ENCODE results near the gene GIGYF2.

DNA sequence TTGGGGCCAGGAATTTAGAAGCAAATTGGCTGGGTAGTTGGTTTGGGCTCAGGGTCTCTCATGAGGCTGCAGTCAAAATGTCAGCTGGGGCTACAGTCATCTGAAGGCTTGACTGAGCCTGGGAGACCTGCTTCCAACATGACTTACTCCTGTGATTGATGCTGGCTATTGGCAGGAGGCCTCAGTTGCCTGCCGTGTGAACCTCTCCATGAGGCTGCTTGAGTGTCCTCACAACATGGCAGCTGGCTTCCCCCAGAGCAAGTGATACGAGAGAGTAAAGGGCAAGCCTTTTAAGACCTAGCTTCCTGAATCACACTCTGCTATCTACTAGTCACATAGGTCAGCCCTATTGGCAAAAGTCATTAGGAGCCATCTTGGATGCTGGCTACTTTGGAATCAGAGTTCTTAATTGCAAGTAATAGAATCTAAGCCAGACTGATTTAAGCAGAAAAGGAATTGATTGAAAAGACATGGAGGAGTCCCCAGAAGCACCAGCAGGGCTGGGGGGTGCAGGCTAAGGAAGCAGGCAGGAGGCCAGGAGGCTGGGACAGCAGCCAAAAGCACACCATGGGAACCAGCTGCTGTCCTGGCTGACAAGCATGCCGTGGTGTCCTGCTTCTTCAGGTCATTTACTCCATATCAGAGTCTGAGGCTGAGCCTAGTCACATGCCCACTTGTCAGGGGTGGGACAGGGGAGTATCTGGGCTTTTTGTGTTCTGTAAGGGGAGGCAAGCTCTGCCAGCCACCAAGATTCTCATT is 7.8 kb upstream of the GIGYF2 start:
- peak; percentile 72 for TF ChIP-seq NFIC (IDR thresholded peaks at IDR 0.05)
- TF ChIP-seq ZBTB7A (IDR thresholded peaks at IDR 0.05; ENCODE audit: low read depth), result no peak
- no peak for TF ChIP-seq MAX (IDR thresholded peaks at IDR 0.05)
- TF ChIP-seq, protein P1, sequence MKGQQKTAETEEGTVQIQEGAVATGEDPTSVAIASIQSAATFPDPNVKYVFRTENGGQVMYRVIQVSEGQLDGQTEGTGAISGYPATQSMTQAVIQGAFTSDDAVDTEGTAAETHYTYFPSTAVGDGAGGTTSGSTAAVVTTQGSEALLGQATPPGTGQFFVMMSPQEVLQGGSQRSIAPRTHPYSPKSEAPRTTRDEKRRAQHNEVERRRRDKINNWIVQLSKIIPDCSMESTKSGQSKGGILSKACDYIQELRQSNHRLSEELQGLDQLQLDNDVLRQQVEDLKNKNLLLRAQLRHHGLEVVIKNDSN (IDR thresholded peaks at IDR 0.05), result peak; percentile 33; the same call in 1 of the 2 replicates
- no peak for TF ChIP-seq EP300 (IDR thresholded peaks at IDR 0.05; ENCODE audit: borderline replicate concordance)
- TF ChIP-seq FOXM1 (IDR thresholded peaks at IDR 0.05; ENCODE audit: borderline replicate concordance, low read depth), result no peak
- TF ChIP-seq EGR1 (IDR thresholded peaks at IDR 0.05), result no peak
- no peak for TF ChIP-seq TEAD4 (IDR thresholded peaks at IDR 0.05)
- TF ChIP-seq TAF1 (IDR thresholded peaks at IDR 0.05; ENCODE audit: low read depth), result no peak
- TF ChIP-seq CEBPB (IDR thresholded peaks at IDR 0.05), result no peak
- TF ChIP-seq REST (IDR thresholded peaks at IDR 0.05; ENCODE audit: low read depth), result no peak
- no peak for TF ChIP-seq RAD21 (IDR thresholded peaks at IDR 0.05; ENCODE audit: low read depth)
- TF ChIP-seq CREB1 (IDR thresholded peaks at IDR 0.05; ENCODE audit: low read depth), result no peak
- no peak for TF ChIP-seq TCF12 (IDR thresholded peaks at IDR 0.05; ENCODE audit: low read depth)

Measured in Ishikawa (cell line).